IMR-90 (cell line): Measurements from ENCODE around the gene HHIPL1. TPM values are rescaled to one million over a fixed set of nuclear protein-coding genes. Genes with fewer than 3 reads are reported as not detected.

ENCODE experiments used
- ATAC-seq: fragments of 200-7000 bp; cut with Tn5 transposase; 2 replicates; pipeline ENCODE4 v1.9.1; 2020; ENCODE audit warnings: low read depth, mild to moderate bottlenecking, moderate library complexity
- BruUV-seq: library from RNA; stranded (reverse); fragments of 400-500 nt; replicated peaks from 2 replicates; lab custom pipeline; 2021; lab: Mats Ljungman, UMichigan
- CTCF ChIA-PET: fragments of 300-600 bp; formaldehyde crosslinking; extraction: SDS; loops from one replicate; lab custom pipeline; 2021; ENCODE audit warnings: antibody characterized with exemption; lab: Yijun Ruan, JAX
- POLR2A ChIA-PET: fragments of 300-600 bp; sonication (Branson Sonifier 250); formaldehyde crosslinking; loops from one replicate; lab custom pipeline; 2022; ENCODE audit warnings: antibody characterized with exemption; ENCODE audit not compliant: unreplicated experiment; lab: Charles Lee
- DNase-seq: peaks from one replicate; pipeline ENCODE4 v3.0.0; 2013
- H2AFZ ChIP-seq: replicated peaks from 2 replicates; pipeline ENCODE3; 2013; ENCODE audit warnings: low read length, mild to moderate bottlenecking; ENCODE audit not compliant: poor library complexity
- H2AK5ac ChIP-seq: 2 replicates; pipeline ENCODE4 v1.6.1; 2013; ENCODE audit warnings: low read depth, low read length, inconsistent platforms
- H2AK9ac ChIP-seq: replicated peaks from 2 replicates; pipeline ENCODE3; 2013; ENCODE audit warnings: mild to moderate bottlenecking, low read depth, low read length, moderate library complexity; ENCODE audit not compliant: poor library complexity
- H2BK120ac ChIP-seq: 2 replicates; pipeline ENCODE4 v1.6.1; 2013; ENCODE audit warnings: low read depth, low read length, inconsistent platforms
- H2BK15ac ChIP-seq: 3 replicates; pipeline ENCODE4 v1.6.1; 2013; ENCODE audit warnings: low read depth, low read length, inconsistent platforms
- H2BK20ac ChIP-seq: 2 replicates; pipeline ENCODE4 v1.6.1; 2013; ENCODE audit warnings: low read depth, mild to moderate bottlenecking, inconsistent platforms, low read length, moderate library complexity
- H2BK5ac ChIP-seq: 2 replicates; pipeline ENCODE4 v1.6.1; 2013; ENCODE audit warnings: mild to moderate bottlenecking, low read depth, low read length, inconsistent platforms; ENCODE audit not compliant: poor library complexity, severe bottlenecking
- H3K14ac ChIP-seq: replicated peaks from 2 replicates; pipeline ENCODE4 v1.6.1; 2013; ENCODE audit warnings: low read depth, low read length, inconsistent platforms
- H3K18ac ChIP-seq: 2 replicates; pipeline ENCODE4 v1.6.1; 2013; ENCODE audit warnings: low read depth, low read length, control low read depth
- H3K23ac ChIP-seq: 2 replicates; pipeline ENCODE4 v1.6.1; 2013; ENCODE audit warnings: low read depth, low read length, inconsistent platforms
- H3K27ac ChIP-seq: 2 replicates; pipeline ENCODE4 v1.5.1; 2013; ENCODE audit warnings: mild to moderate bottlenecking, control low read depth, low read length; ENCODE audit not compliant: insufficient read depth
- H3K27me3 ChIP-seq: 2 replicates; pipeline ENCODE4 v1.6.1; 2013; ENCODE audit warnings: low read length; ENCODE audit not compliant: control insufficient read depth, insufficient read depth
- H3K36me3 ChIP-seq: 2 replicates; pipeline ENCODE4 v1.6.1; 2013; ENCODE audit warnings: low read length, mixed read lengths; ENCODE audit not compliant: control insufficient read depth, insufficient read depth
- H3K4ac ChIP-seq: 2 replicates; pipeline ENCODE4 v1.6.1; 2013; ENCODE audit warnings: low read depth, low read length, inconsistent platforms
- H3K4me1 ChIP-seq: 2 replicates; pipeline ENCODE4 v1.6.1; 2013; ENCODE audit warnings: low read length, mixed read lengths; ENCODE audit not compliant: control insufficient read depth, insufficient read depth
- H3K4me2 ChIP-seq: 2 replicates; pipeline ENCODE4 v1.6.1; 2013; ENCODE audit warnings: low read depth, mild to moderate bottlenecking, control low read depth, low read length, moderate library complexity
- H3K4me3 ChIP-seq: 2 replicates; pipeline ENCODE4 v1.5.1; 2013; ENCODE audit warnings: low read depth, mild to moderate bottlenecking, control low read depth, low read length, moderate library complexity; ENCODE audit not compliant: insufficient read depth
- H3K56ac ChIP-seq: 2 replicates; pipeline ENCODE4 v1.6.1; 2013; ENCODE audit warnings: low read length, inconsistent platforms; ENCODE audit not compliant: insufficient read depth; ENCODE audit errors: extremely low read depth
- H3K79me1 ChIP-seq, 2 experiments: 2 replicates each; pipeline ENCODE4 v1.6.1; 2013; ENCODE audit warnings: low read length in 2 of 2, inconsistent platforms in 1 of 2, low read depth in 1 of 2
- H3K9ac ChIP-seq: 2 replicates; pipeline ENCODE4 v1.6.1; 2013; ENCODE audit warnings: low read depth, low read length, control low read depth
- H3K9me1 ChIP-seq: 2 replicates; pipeline ENCODE4 v1.6.1; 2013; ENCODE audit warnings: low read length, inconsistent platforms; ENCODE audit not compliant: insufficient read depth
- H3K9me3 ChIP-seq: 2 replicates; pipeline ENCODE4 v1.6.1; 2013; ENCODE audit warnings: low read length; ENCODE audit not compliant: control insufficient read depth, insufficient read depth
- H4K20me1 ChIP-seq: 2 replicates; pipeline ENCODE4 v1.6.1; 2013; ENCODE audit warnings: low read length, inconsistent platforms; ENCODE audit not compliant: insufficient read depth
- H4K5ac ChIP-seq: 2 replicates; pipeline ENCODE4 v1.6.1; 2013; ENCODE audit warnings: mild to moderate bottlenecking, low read depth, low read length, control low read depth
- H4K8ac ChIP-seq, 2 experiments: 2 replicates each; pipeline ENCODE4 v1.6.1; 2013; ENCODE audit warnings: low read depth in 2 of 2, low read length in 2 of 2, control low read depth in 1 of 2, inconsistent platforms in 1 of 2
- H4K91ac ChIP-seq: 2 replicates; pipeline ENCODE4 v1.6.1; 2013; ENCODE audit warnings: low read depth, low read length, inconsistent platforms; ENCODE audit not compliant: insufficient read depth
- BHLHE40 ChIP-seq: fragments of 150-350 bp; IDR thresholded peaks from 2 replicates; pipeline ENCODE4 v1.6.1; 2016; ENCODE audit warnings: mild to moderate bottlenecking, low read depth, low read length
- CEBPB ChIP-seq: IDR thresholded peaks from 2 replicates; pipeline ENCODE4 v1.6.1; 2012; ENCODE audit warnings: low read depth, low read length, improper control_type of control experiment
- CHD1 ChIP-seq: IDR thresholded peaks from 2 replicates; pipeline ENCODE4 v1.6.1; 2012; ENCODE audit warnings: low read depth, low read length, improper control_type of control experiment
- CTCF ChIP-seq: conservative IDR thresholded peaks from 2 replicates; pipeline ENCODE4 v1.5.1; 2012; ENCODE audit warnings: mild to moderate bottlenecking, low read depth, low read length, improper control_type of control experiment
- ELK1 ChIP-seq: fragments of 150-350 bp; IDR thresholded peaks from 2 replicates; pipeline ENCODE4 v1.6.1; 2016; ENCODE audit warnings: low read depth, mild to moderate bottlenecking, low read length, moderate library complexity, borderline replicate concordance
- FOS ChIP-seq: fragments of 150-350 bp; IDR thresholded peaks from 2 replicates; pipeline ENCODE4 v1.6.1; 2016; ENCODE audit warnings: low read depth, low read length
- MAFK ChIP-seq: IDR thresholded peaks from 2 replicates; pipeline ENCODE4 v1.6.1; 2012; ENCODE audit warnings: low read depth, low read length, improper control_type of control experiment
- MAZ ChIP-seq: IDR thresholded peaks from 2 replicates; pipeline ENCODE4 v1.6.1; 2012; ENCODE audit warnings: low read depth, mild to moderate bottlenecking, low read length, improper control_type of control experiment, moderate library complexity, borderline replicate concordance
- MXI1 ChIP-seq: IDR thresholded peaks from 2 replicates; pipeline ENCODE4 v1.6.1; 2012; ENCODE audit warnings: low read depth, mild to moderate bottlenecking, low read length, moderate library complexity, borderline replicate concordance
- NFE2L2 ChIP-seq: fragments of 150-350 bp; IDR thresholded peaks from 2 replicates; pipeline ENCODE4 v1.6.1; 2016; ENCODE audit warnings: low read depth, mild to moderate bottlenecking, low read length
- RAD21 ChIP-seq: IDR thresholded peaks from 2 replicates; pipeline ENCODE4 v1.6.1; 2012; ENCODE audit warnings: low read length, improper control_type of control experiment
- RFX5 ChIP-seq: IDR thresholded peaks from 2 replicates; pipeline ENCODE4 v1.8.0; 2012; ENCODE audit warnings: low read depth, mild to moderate bottlenecking, low read length, moderate library complexity
- SMC3 ChIP-seq: fragments of 150-350 bp; IDR thresholded peaks from 2 replicates; pipeline ENCODE4 v1.6.1; 2016; ENCODE audit warnings: low read depth, mild to moderate bottlenecking, antibody characterized with exemption, low read length, moderate library complexity
- WGBS, 2 experiments: methylation state at CpG; one replicate each; pipeline versions ENCODE4 v1.1.5 to v1.1.7; 2013; ENCODE audit warnings: missing lambda C conversion rate in 2 of 2; ENCODE audit not compliant: insufficient read length in 1 of 2; ENCODE audit errors: extremely low coverage in 2 of 2; 5-methylcytosine and 5-hydroxymethylcytosine counted together
- dilution Hi-C: fragments of 300-500 bp; cut with HindIII; formaldehyde crosslinking; loops from one replicate; pipeline ENCODE4 v1.14.3; 2018; ENCODE audit warnings: low sequenced_read_pairs; ENCODE audit not compliant: unreplicated experiment
- in situ Hi-C: fragments of 300-500 bp; cut with MboI; formaldehyde crosslinking; loops from 3 replicates; pipeline ENCODE4 v1.14.3; 2019; ENCODE audit warnings: low sequenced_read_pairs, inconsistent platforms, mixed read lengths
- intact Hi-C: fragments of 100-400 bp; cut with micrococcal nuclease; formaldehyde crosslinking; loops from 2 replicates; pipeline ENCODE4 v1.10.0; 2022
- polyA plus RNA-seq, 3 experiments: library from polyadenylated mRNA; depleted of rRNA; stranded (reverse); fragments of >200 nt; gene quantifications; 2 replicates each; pipeline ENCODE4 v1.2.3, GENCODE V29; 2012; ENCODE audit warnings: low replicate concordance in 1 of 3
- total RNA-seq: library from RNA; depleted of rRNA; stranded (reverse); fragments of >200 nt; gene quantifications from 2 replicates; pipeline ENCODE4 v1.2.3, GENCODE V29; 2012
- TF ChIP-seq, protein P1 (sequence below): fragments of 150-350 bp; IDR thresholded peaks from 2 replicates; pipeline ENCODE4 v1.6.1; 2017; ENCODE audit warnings: mild to moderate bottlenecking, antibody characterized with exemption, low read length, low read depth

Gene HHIPL1
- total and polyA plus RNA-seq, 2 of the 4 experiments (the other 2 are of a cell fraction) = 0.65 to 0.72 TPM

- H3K27ac ChIP-seq = no peak overlapping the region
- POLR2A ChIA-PET = no interaction called here
- H3K36me3 ChIP-seq = no peaks in the 10 kb centered on the region
- H4K5ac ChIP-seq = no peak overlapping the region
- H4K8ac ChIP-seq = no peak overlapping the region
- H3K27me3 ChIP-seq = peaks cover 8% of the 10 kb centered on the region; the same call in 1 of the 2 replicates
- no peak overlapping the region for H3K14ac ChIP-seq
- in situ Hi-C loops = no loop called here
- H2BK5ac ChIP-seq = no peak overlapping the region
- intact Hi-C loops = no loop called here
- no peak overlapping the region for H3K56ac ChIP-seq
- no peak overlapping the region for H2BK20ac ChIP-seq
- ATAC-seq (no peak), DNase-seq (no peak)
- CTCF ChIA-PET = no interaction called here
- H3K4me1 ChIP-seq = no peaks in the 10 kb centered on the region
- H3K4me3 ChIP-seq = no peak overlapping the region
- H3K18ac ChIP-seq = no peak overlapping the region
- H3K79me1 ChIP-seq = no peaks in the 10 kb centered on the region
- no peak overlapping the region for H2BK120ac ChIP-seq
- H2AK9ac ChIP-seq = no peak overlapping the region
- peaks cover 10% of the 10 kb centered on the region for H3K9me3 ChIP-seq
- no peaks in the 10 kb centered on the region for H3K9me1 ChIP-seq
- no peak overlapping the region for H3K4me2 ChIP-seq
- no peaks in the 10 kb centered on the region for H4K20me1 ChIP-seq
- no CpG with 5 or more reads among the region's 3 CpGs for WGBS, 2 experiments
- dilution Hi-C loops = no loop called here
- BruUV-seq = no TSS peak
- H2AFZ ChIP-seq = no peak overlapping the region
- H2BK15ac ChIP-seq = no peak overlapping the region
- no peak overlapping the region for H2AK5ac ChIP-seq
- H3K9ac ChIP-seq = no peak overlapping the region
- no peak overlapping the region for H3K23ac ChIP-seq
- TF ChIP-seq, protein P1, sequence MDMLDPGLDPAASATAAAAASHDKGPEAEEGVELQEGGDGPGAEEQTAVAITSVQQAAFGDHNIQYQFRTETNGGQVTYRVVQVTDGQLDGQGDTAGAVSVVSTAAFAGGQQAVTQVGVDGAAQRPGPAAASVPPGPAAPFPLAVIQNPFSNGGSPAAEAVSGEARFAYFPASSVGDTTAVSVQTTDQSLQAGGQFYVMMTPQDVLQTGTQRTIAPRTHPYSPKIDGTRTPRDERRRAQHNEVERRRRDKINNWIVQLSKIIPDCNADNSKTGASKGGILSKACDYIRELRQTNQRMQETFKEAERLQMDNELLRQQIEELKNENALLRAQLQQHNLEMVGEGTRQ = no peak
- TF ChIP-seq NFE2L2 = no peak
- TF ChIP-seq CHD1 = no peak
- TF ChIP-seq MAZ = no peak
- no peak for TF ChIP-seq SMC3
- no peak for TF ChIP-seq MXI1
- TF ChIP-seq RAD21 = no peak
- TF ChIP-seq CEBPB = no peak
- TF ChIP-seq RFX5 = no peak
- TF ChIP-seq CTCF = no peak
- TF ChIP-seq FOS = no peak
- TF ChIP-seq ELK1 = no peak
- TF ChIP-seq MAFK = no peak
- TF ChIP-seq BHLHE40 = no peak
- H4K91ac ChIP-seq = no peak overlapping the region
- H3K4ac ChIP-seq = no peak overlapping the region
Measured at GRCh38 chr14:99703381-99703780, 58.5 kb downstream of the HHIPL1 start.
